Measurements from ENCODE around the gene RWDD1. TPM values are rescaled to one million over a fixed set of nuclear protein-coding genes. Genes with fewer than 3 reads are reported as not detected.

RWDD1 gene
- polyA plus RNA-seq, 1 donor = 48.6 TPM

GRCh38 chr6:116533233-116533957 is 37.9 kb upstream of the RWDD1 start:
- Histone ChIP-seq H3K27ac (ENCODE audit: low read length) (no peak overlapping the region), H3K4me1 (ENCODE audit: control insufficient read depth, insufficient read depth, low read length) (no peaks in the 10 kb centered on the region), H3K36me3 (ENCODE audit: control insufficient read depth, insufficient read depth, low read length) (no peaks in the 10 kb centered on the region), H3K4me3 (ENCODE audit: low read length) (no peak overlapping the region), H3K27me3 (ENCODE audit: control insufficient read depth, insufficient read depth, low read length) (peaks cover 2% of the 10 kb centered on the region), H3K9me3 (ENCODE audit: control insufficient read depth, low read depth, low read length) (no peaks in the 10 kb centered on the region)
- no peak for DNase-seq
- WGBS (ENCODE audit: insufficient coverage, low lambda C conversion rate) = 100% methylated on average over 1 of the region's 9 CpGs

GRCh38 chr6:116535109-116535508 is 36.2 kb upstream of the RWDD1 start:
- no peak overlapping the region for H3K27ac ChIP-seq (ENCODE audit: low read length)
- no peaks in the 10 kb centered on the region for H3K9me3 ChIP-seq (ENCODE audit: control insufficient read depth, low read depth, low read length)
- H3K4me1 ChIP-seq (ENCODE audit: control insufficient read depth, insufficient read depth, low read length) = no peaks in the 10 kb centered on the region
- H3K36me3 ChIP-seq (ENCODE audit: control insufficient read depth, insufficient read depth, low read length) = no peaks in the 10 kb centered on the region
- H3K4me3 ChIP-seq (ENCODE audit: low read length) = no peak overlapping the region
- no peak for DNase-seq
- peaks cover 2% of the 10 kb centered on the region for H3K27me3 ChIP-seq (ENCODE audit: control insufficient read depth, insufficient read depth, low read length)

- 0% methylated on average over 1 of the region's 4 CpGs for WGBS (ENCODE audit: insufficient coverage, low lambda C conversion rate)
These were observed 35.1 kb upstream of the RWDD1 start for GRCh38 chr6:116536216-116536621.

GRCh38 chr6:116542426-116542825 is 28.9 kb upstream of the RWDD1 start:
- no peaks in the 10 kb centered on the region for H3K36me3 ChIP-seq (ENCODE audit: control insufficient read depth, insufficient read depth, low read length)
- H3K27ac ChIP-seq (ENCODE audit: low read length) = no peak overlapping the region
- H3K4me3 ChIP-seq (ENCODE audit: low read length) = no peak overlapping the region
- H3K27me3 ChIP-seq (ENCODE audit: control insufficient read depth, insufficient read depth, low read length) = peaks cover 5% of the 10 kb centered on the region
- no peak for DNase-seq
- H3K9me3 ChIP-seq (ENCODE audit: control insufficient read depth, low read depth, low read length) = no peaks in the 10 kb centered on the region
- H3K4me1 ChIP-seq (ENCODE audit: control insufficient read depth, insufficient read depth, low read length) = no peaks in the 10 kb centered on the region

More at GRCh38 chr6:116536216-116536621, 35.1 kb upstream of the RWDD1 start:
- peaks cover 7% of the 10 kb centered on the region for H3K27me3 ChIP-seq (ENCODE audit: control insufficient read depth, insufficient read depth, low read length)
- no peak overlapping the region for H3K27ac ChIP-seq (ENCODE audit: low read length)
- H3K36me3 ChIP-seq (ENCODE audit: control insufficient read depth, insufficient read depth, low read length) = no peaks in the 10 kb centered on the region
- no peaks in the 10 kb centered on the region for H3K9me3 ChIP-seq (ENCODE audit: control insufficient read depth, low read depth, low read length)
- DNase-seq = peak; percentile 15 to 51
- no peaks in the 10 kb centered on the region for H3K4me1 ChIP-seq (ENCODE audit: control insufficient read depth, insufficient read depth, low read length)
- H3K4me3 ChIP-seq (ENCODE audit: low read length) = no peak overlapping the region

- DNase-seq = no peak
- Histone ChIP-seq H3K36me3 (ENCODE audit: control insufficient read depth, insufficient read depth, low read length) (no peaks in the 10 kb centered on the region), H3K27me3 (ENCODE audit: control insufficient read depth, insufficient read depth, low read length) (peaks cover 5% of the 10 kb centered on the region), H3K9me3 (ENCODE audit: control insufficient read depth, low read depth, low read length) (no peaks in the 10 kb centered on the region), H3K4me1 (ENCODE audit: control insufficient read depth, insufficient read depth, low read length) (no peaks in the 10 kb centered on the region), H3K4me3 (ENCODE audit: low read length) (no peak overlapping the region), H3K27ac (ENCODE audit: low read length) (no peak overlapping the region)
These were observed 28.2 kb upstream of the RWDD1 start for GRCh38 chr6:116543149-116543548.

GRCh38 chr6:116545651-116546050 is 25.7 kb upstream of the RWDD1 start, which contains the start of gene TRAPPC3L:
TSS of gene TRAPPC3L (minus strand) at chr6:116545684. CDS start at chr6:116545514, 170 bp downstream.
- peaks cover 2% of the 10 kb centered on the region for H3K27me3 ChIP-seq (ENCODE audit: control insufficient read depth, insufficient read depth, low read length)
- H3K4me1 ChIP-seq (ENCODE audit: control insufficient read depth, insufficient read depth, low read length) = no peaks in the 10 kb centered on the region
- H3K9me3 ChIP-seq (ENCODE audit: control insufficient read depth, low read depth, low read length) = no peaks in the 10 kb centered on the region
- no peaks in the 10 kb centered on the region for H3K36me3 ChIP-seq (ENCODE audit: control insufficient read depth, insufficient read depth, low read length)
- no peak within 1 kb of the TSS for H3K27ac ChIP-seq (ENCODE audit: low read length)
- H3K4me3 ChIP-seq (ENCODE audit: low read length) = no peak within 1 kb of the TSS
- DNase-seq = no peak
- WGBS (ENCODE audit: insufficient coverage, low lambda C conversion rate) = 40% methylated on average over 2 of the region's 4 CpGs

GRCh38 chr6:116547358-116547757 is 23.9 kb upstream of the RWDD1 start:
- DNase-seq = no peak
- no peaks in the 10 kb centered on the region for H3K4me1 ChIP-seq (ENCODE audit: control insufficient read depth, insufficient read depth, low read length)
- no peaks in the 10 kb centered on the region for H3K9me3 ChIP-seq (ENCODE audit: control insufficient read depth, low read depth, low read length)
- no CpG with 5 or more reads among the region's 6 CpGs for WGBS (ENCODE audit: insufficient coverage, low lambda C conversion rate)
- no peaks in the 10 kb centered on the region for H3K36me3 ChIP-seq (ENCODE audit: control insufficient read depth, insufficient read depth, low read length)
- H3K27me3 ChIP-seq (ENCODE audit: control insufficient read depth, insufficient read depth, low read length) = peaks cover 3% of the 10 kb centered on the region
- no peak overlapping the region for H3K27ac ChIP-seq (ENCODE audit: low read length)
- H3K4me3 ChIP-seq (ENCODE audit: low read length) = no peak overlapping the region

GRCh38 chr6:116550796-116551195 is 20.5 kb upstream of the RWDD1 start:
- H3K9me3 ChIP-seq (ENCODE audit: control insufficient read depth, low read depth, low read length) = no peaks in the 10 kb centered on the region
- DNase-seq = no peak
- H3K27ac ChIP-seq (ENCODE audit: low read length) = no peak overlapping the region
- H3K36me3 ChIP-seq (ENCODE audit: control insufficient read depth, insufficient read depth, low read length) = no peaks in the 10 kb centered on the region
- H3K27me3 ChIP-seq (ENCODE audit: control insufficient read depth, insufficient read depth, low read length) = peaks cover 3% of the 10 kb centered on the region
- no peak overlapping the region for H3K4me3 ChIP-seq (ENCODE audit: low read length)
- no CpG with 5 or more reads among the region's 4 CpGs for WGBS (ENCODE audit: insufficient coverage, low lambda C conversion rate)
- H3K4me1 ChIP-seq (ENCODE audit: control insufficient read depth, insufficient read depth, low read length) = no peaks in the 10 kb centered on the region

- Histone ChIP-seq H3K9me3 (ENCODE audit: control insufficient read depth, low read depth, low read length) (no peaks in the 10 kb centered on the region), H3K27ac (ENCODE audit: low read length) (no peak within 1 kb of the TSS), H3K4me1 (ENCODE audit: control insufficient read depth, insufficient read depth, low read length) (no peaks in the 10 kb centered on the region), H3K4me3 (ENCODE audit: low read length) (no peak within 1 kb of the TSS), H3K27me3 (ENCODE audit: control insufficient read depth, insufficient read depth, low read length) (peaks cover 3% of the 10 kb centered on the region), H3K36me3 (ENCODE audit: control insufficient read depth, insufficient read depth, low read length) (no peaks in the 10 kb centered on the region)
- DNase-seq = no peak
These were observed 17.9 kb upstream of the RWDD1 start, which contains the start of gene CALHM4 for GRCh38 chr6:116553451-116553850. TSS of gene CALHM4 (plus strand) at chr6:116553751. CDS start at chr6:116553794, 43 bp downstream.

- WGBS (ENCODE audit: insufficient coverage, low lambda C conversion rate) = 71% methylated on average over 1 of the region's 1 CpG
- H3K4me3 ChIP-seq (ENCODE audit: low read length) = no peak overlapping the region
- H3K9me3 ChIP-seq (ENCODE audit: control insufficient read depth, low read depth, low read length) = no peaks in the 10 kb centered on the region
- no peak overlapping the region for H3K27ac ChIP-seq (ENCODE audit: low read length)
- no peaks in the 10 kb centered on the region for H3K27me3 ChIP-seq (ENCODE audit: control insufficient read depth, insufficient read depth, low read length)
- no peak for DNase-seq
- no peaks in the 10 kb centered on the region for H3K36me3 ChIP-seq (ENCODE audit: control insufficient read depth, insufficient read depth, low read length)
- no peaks in the 10 kb centered on the region for H3K4me1 ChIP-seq (ENCODE audit: control insufficient read depth, insufficient read depth, low read length)
These were observed 15.2 kb upstream of the RWDD1 start for GRCh38 chr6:116556065-116556464.

- Histone ChIP-seq H3K4me1 (ENCODE audit: control insufficient read depth, insufficient read depth, low read length) (no peaks in the 10 kb centered on the region), H3K4me3 (ENCODE audit: low read length) (no peak overlapping the region), H3K9me3 (ENCODE audit: control insufficient read depth, low read depth, low read length) (no peaks in the 10 kb centered on the region), H3K36me3 (ENCODE audit: control insufficient read depth, insufficient read depth, low read length) (no peaks in the 10 kb centered on the region), H3K27ac (ENCODE audit: low read length) (no peak overlapping the region), H3K27me3 (ENCODE audit: control insufficient read depth, insufficient read depth, low read length) (no peaks in the 10 kb centered on the region)
- WGBS (ENCODE audit: insufficient coverage, low lambda C conversion rate) = no CpG with 5 or more reads among the region's 5 CpGs
- DNase-seq = no peak
These were observed 14.4 kb upstream of the RWDD1 start for GRCh38 chr6:116556814-116557415.

All from large intestine (tissue), 3 donors.